HG02798 (cell line): ENCODE results near the gene SF3A1.
"Not testable (repeated sequence)": the region's sequence is repeated elsewhere in the genome, so short reads cannot be mapped to it uniquely, and the experiment has no call there.

Experiments used
- ATAC-seq: cut with Tn5 transposase; IDR thresholded peaks from one replicate; pipeline ENCODE4 v1.9.1; 2021; ENCODE audit warnings: mild to moderate bottlenecking; ENCODE audit not compliant: unreplicated experiment, poor library complexity

SF3A1 gene

GRCh38 chr22:30357236-30357570, 509 bp upstream of the SF3A1 start:
- ATAC-seq = no peak

- ATAC-seq = no peak
Observed at GRCh38 chr22:30354644-30355043, 2.0 kb downstream of the SF3A1 start.

GRCh38 chr22:30351226-30351625, 5.5 kb downstream of the SF3A1 start:
- no peak for ATAC-seq

- ATAC-seq = no peak
Observed at GRCh38 chr22:30348809-30349208, 7.9 kb downstream of the SF3A1 start.

- ATAC-seq = no peak
Observed at GRCh38 chr22:30348404-30348803, 8.3 kb downstream of the SF3A1 start.

- ATAC-seq = no peak
Observed at GRCh38 chr22:30347255-30347892, 9.3 kb downstream of the SF3A1 start.

GRCh38 chr22:30344447-30345200, 12.1 kb downstream of the SF3A1 start:
- ATAC-seq = no peak

- ATAC-seq = no peak
Observed at GRCh38 chr22:30340911-30341685, 15.6 kb downstream of the SF3A1 start.

GRCh38 chr22:30338802-30339201, 17.9 kb downstream of the SF3A1 start:
- ATAC-seq = no peak

GRCh38 chr22:30338341-30338740, 18.4 kb downstream of the SF3A1 start:
- not testable (repeated sequence) for ATAC-seq

GRCh38 chr22:30337461-30337778, 19.3 kb downstream of the SF3A1 start:
- no peak for ATAC-seq

- ATAC-seq = no peak
Observed at GRCh38 chr22:30336752-30337460, 19.8 kb downstream of the SF3A1 start.

GRCh38 chr22:30335236-30335635, 21.5 kb downstream of the SF3A1 start:
- ATAC-seq = no peak

GRCh38 chr22:30334646-30335045, 22.0 kb downstream of the SF3A1 start:
- ATAC-seq = no peak

- no peak for ATAC-seq
Observed at GRCh38 chr22:30333707-30334087, 23.0 kb downstream of the SF3A1 start.

- ATAC-seq = no peak
Observed at GRCh38 chr22:30332994-30333706, 23.5 kb downstream of the SF3A1 start.

- ATAC-seq = no peak
Observed at GRCh38 chr22:30332551-30332950, 24.1 kb downstream of the SF3A1 start.

- ATAC-seq = no peak
Observed at GRCh38 chr22:30328466-30329049, 28.1 kb downstream of the SF3A1 start.

- no peak for ATAC-seq
Observed at GRCh38 chr22:30327864-30328345, 28.8 kb downstream of the SF3A1 start.
